ENCODE data around the gene DBI. TPM values are rescaled to one million over a fixed set of nuclear protein-coding genes. Genes with fewer than 3 reads are reported as not detected.
"Not testable (repeated sequence)": the region's sequence is repeated elsewhere in the genome, so short reads cannot be mapped to it uniquely, and the experiment has no call there.

DBI gene
- total RNA-seq, 1 donor from 2014 or later = 11.2 TPM

GRCh38 chr2:119402645-119403560 is 36.1 kb downstream of the DBI start:
- H3K27me3 ChIP-seq = no peaks in the 10 kb centered on the region
- TF ChIP-seq CTCF (IDR thresholded peaks at IDR 0.05) = no peak
- no peak for DNase-seq (ENCODE audit: low spot score in 2 of 2)
- no peaks in the 10 kb centered on the region for H3K36me3 ChIP-seq
- no peaks in the 10 kb centered on the region for H3K4me1 ChIP-seq
- intact Hi-C loops (cut with DNase I) = no loop called here
- H3K9me3 ChIP-seq = no peaks in the 10 kb centered on the region
- no peak overlapping the region for H3K27ac ChIP-seq
- H3K4me3 ChIP-seq = no peak overlapping the region

DNA sequence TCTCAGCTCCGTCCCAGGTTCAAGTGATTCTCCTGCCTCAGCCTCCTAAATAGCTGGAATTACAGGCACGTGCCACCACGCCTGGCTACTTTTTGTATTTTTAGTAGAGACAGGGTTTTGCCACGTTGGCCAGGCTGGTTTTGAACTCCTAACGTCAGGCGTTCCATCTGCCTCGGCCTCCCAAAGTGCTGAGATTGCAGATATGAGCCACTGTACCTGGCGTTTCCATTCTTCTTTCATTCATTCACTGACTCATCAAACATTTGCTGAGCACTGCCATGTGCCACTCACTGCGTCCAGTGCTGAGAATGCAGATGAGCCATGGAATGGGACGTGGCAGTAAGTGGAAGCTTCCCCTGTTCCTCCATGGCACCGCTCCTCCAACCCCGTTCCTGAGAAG is 36.8 kb downstream of the DBI start:
- intact Hi-C loops (cut with DNase I); H3K27me3 ChIP-seq; H3K27ac ChIP-seq; H3K36me3 ChIP-seq; H3K9me3 ChIP-seq; H3K4me1 ChIP-seq; DNase-seq (ENCODE audit: low spot score in 2 of 2); H3K4me3 ChIP-seq: not testable (repeated sequence)

DNA sequence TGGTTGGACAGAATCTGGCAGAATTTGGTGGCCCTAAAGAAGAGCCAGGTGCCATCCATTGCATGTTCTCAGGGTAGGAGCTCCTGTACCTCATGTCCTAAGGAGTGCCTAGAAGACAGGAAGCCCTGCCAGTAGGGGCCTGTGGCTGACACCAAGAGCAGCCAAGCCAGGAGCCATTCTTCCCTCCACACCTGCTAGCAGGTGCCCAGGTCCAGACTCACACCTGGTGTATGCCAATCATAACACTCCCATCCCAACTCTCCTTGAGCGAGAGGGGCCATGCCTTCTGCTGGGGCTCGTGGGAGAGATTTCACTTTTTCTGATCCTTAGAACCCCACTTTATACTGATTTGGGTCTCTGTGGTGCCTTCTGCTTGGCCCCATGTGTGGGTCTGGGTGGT is 38.4 kb downstream of the DBI start:
- no peak overlapping the region for H3K4me3 ChIP-seq
- no peaks in the 10 kb centered on the region for H3K9me3 ChIP-seq
- H3K27me3 ChIP-seq = no peaks in the 10 kb centered on the region
- intact Hi-C loops (cut with DNase I) = no loop called here
- no peaks in the 10 kb centered on the region for H3K36me3 ChIP-seq
- no peak overlapping the region for H3K27ac ChIP-seq
- DNase-seq (ENCODE audit: low spot score in 2 of 2) = no peak
- H3K4me1 ChIP-seq = no peaks in the 10 kb centered on the region
- TF ChIP-seq CTCF (IDR thresholded peaks at IDR 0.05) = no peak

DNA sequence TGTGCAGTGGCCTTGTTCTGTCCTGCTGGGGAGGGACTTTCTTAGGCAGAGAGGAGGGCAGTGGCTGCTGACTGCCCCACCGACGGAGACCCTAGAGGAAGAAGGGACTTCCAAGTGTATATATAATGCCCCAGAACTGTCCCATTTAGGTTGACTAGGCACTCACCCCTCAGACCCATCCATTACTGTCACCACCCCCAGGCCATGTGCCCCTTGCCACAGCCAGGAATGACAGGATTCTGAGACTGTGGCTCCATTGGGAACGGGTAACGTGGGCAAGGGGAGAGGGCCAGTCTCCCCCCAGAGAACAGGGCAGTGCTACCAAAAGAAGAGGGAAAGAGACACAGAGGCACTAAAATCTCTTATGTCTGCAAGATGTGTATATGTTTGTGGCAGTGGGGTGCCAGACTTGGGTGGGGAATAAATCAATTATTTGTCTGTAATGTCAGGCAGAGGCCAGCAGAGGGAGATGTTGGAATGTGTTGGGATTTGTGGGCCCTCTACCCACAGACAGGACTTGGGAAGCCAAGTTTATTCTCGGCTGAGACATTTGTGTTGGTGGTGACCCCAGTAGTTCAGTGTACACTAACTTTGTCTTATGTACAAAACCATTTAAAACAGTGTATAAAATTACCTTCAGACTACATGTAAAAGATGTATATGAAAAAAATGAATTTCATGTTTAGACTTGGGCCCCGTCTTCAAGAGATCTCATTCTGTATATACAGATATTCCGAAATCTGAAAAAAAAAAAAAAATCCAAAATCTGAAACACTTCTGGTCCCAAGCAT is 40.8 kb downstream of the DBI start:
- Histone ChIP-seq H3K27ac (no peak overlapping the region), H3K4me3 (no peak overlapping the region), H3K9me3 (no peaks in the 10 kb centered on the region), H3K4me1 (no peaks in the 10 kb centered on the region), H3K27me3 (no peaks in the 10 kb centered on the region), H3K36me3 (no peaks in the 10 kb centered on the region)
- TF ChIP-seq CTCF (IDR thresholded peaks at IDR 0.05) = peak; percentile 70 to 85 (median 77)
- DNase-seq (ENCODE audit: low spot score in 2 of 2) = peak in 1 of 2 donors; percentile 74
- intact Hi-C loops (cut with DNase I) = loop anchor here (1.0 to 2.0 kb wide), 2 partner anchors 69 to 253 kb away; no protein-coding TSS in a partner anchor

DNA sequence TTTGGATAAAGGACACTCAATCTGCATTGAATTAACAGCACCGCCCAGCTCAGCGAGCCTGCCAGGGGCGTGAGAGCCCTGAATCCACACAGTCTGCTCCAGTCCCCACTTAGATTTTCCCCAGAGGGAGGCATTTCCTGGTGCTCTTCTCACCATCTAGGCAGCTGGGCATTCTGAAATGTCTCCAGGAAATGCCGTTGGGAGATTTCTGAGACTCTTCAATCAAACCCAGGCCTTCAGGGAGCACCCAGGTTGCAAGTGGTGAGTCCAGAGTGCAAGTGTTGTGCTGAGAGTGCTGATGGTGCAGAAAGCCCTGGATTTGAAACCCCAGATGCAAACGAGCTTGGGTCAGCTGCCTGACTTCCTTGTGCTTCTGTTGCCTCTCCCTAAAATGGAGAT is 41.4 kb downstream of the DBI start:
- Histone ChIP-seq H3K4me1 (no peaks in the 10 kb centered on the region), H3K27me3 (no peaks in the 10 kb centered on the region), H3K36me3 (no peaks in the 10 kb centered on the region), H3K27ac (no peak overlapping the region), H3K9me3 (no peaks in the 10 kb centered on the region), H3K4me3 (no peak overlapping the region)
- TF ChIP-seq CTCF (IDR thresholded peaks at IDR 0.05) = no peak
- no peak for DNase-seq (ENCODE audit: low spot score in 2 of 2)
- intact Hi-C loops (cut with DNase I) = no loop called here

- H3K27me3 ChIP-seq = no peaks in the 10 kb centered on the region
- no peak overlapping the region for H3K27ac ChIP-seq
- intact Hi-C loops (cut with DNase I) = no loop called here
- no peak for TF ChIP-seq CTCF (IDR thresholded peaks at IDR 0.05)
- H3K36me3 ChIP-seq = no peaks in the 10 kb centered on the region
- H3K9me3 ChIP-seq = no peaks in the 10 kb centered on the region
- H3K4me1 ChIP-seq = no peaks in the 10 kb centered on the region
- H3K4me3 ChIP-seq = no peak overlapping the region
- no peak for DNase-seq (ENCODE audit: low spot score in 2 of 2)
Observed at GRCh38 chr2:119409506-119409905, 42.7 kb downstream of the DBI start.

Measured in ascending aorta (tissue), 2 donors.